NT2/D1 (cell line): Measurements from ENCODE around the gene SMPD4.
"Not testable (repeated sequence)": the region's sequence is repeated elsewhere in the genome, so short reads cannot be mapped to it uniquely, and the experiment has no call there.

ENCODE experiments used
- SUZ12 ChIP-seq: IDR thresholded peaks from 2 replicates; pipeline ENCODE4 v1.6.1; 2011; ENCODE audit not compliant: insufficient read length, insufficient read depth; ENCODE audit errors: extremely low read depth
- YY1 ChIP-seq: IDR thresholded peaks from 2 replicates; pipeline ENCODE4 v1.6.1; 2011; ENCODE audit not compliant: insufficient read length, insufficient read depth
- ZNF274 ChIP-seq: IDR thresholded peaks from 2 replicates; pipeline ENCODE4 v1.6.1; 2011; ENCODE audit warnings: mild to moderate bottlenecking, low read depth, low read length

DNA sequence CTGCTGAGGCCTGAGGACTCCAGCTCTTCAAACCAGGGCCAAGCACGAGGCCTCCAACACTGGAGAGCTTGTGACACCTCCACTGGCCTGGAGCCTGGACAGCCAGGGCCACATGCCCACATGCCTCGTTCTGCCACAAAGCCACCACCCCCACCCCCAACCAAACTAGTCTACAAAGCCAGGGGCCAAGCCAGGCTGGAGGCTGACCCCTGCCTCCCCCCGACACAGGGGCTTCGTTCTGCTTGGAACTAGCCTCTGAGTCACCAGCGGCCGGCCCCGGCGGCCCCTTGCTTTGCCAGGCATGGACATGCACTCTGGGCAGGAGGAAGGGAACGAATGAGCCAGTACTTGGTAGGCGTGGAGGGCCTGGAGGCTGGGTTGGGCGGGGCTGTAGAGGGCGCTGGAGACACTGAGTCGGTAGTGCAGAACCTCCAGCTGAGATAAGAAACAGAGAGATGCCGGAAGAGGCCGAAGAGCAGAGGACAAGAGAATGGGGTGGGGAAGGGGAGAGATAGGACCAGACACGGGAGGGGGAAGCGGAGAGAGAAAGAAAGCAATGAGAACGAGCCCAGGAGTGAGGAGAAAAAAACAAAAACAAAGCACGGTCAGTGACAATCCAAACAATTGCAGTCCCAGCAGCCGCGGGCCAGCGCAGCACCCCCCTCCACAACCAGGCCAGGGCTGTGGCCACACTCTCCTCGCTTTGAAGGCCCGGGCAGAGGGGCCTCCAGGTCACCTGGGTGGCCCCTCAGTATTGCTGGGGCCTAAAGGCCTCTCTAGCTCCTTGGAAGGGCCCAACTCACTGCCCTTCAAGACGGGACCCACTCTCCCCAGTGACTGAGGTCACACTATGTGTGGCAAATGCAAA lies 20.3 kb downstream of the SMPD4 start:
- TF ChIP-seq ZNF274, YY1, SUZ12: not testable (repeated sequence)
